Stimulated activated naive CD8-positive, alpha-beta T cell treated with anti-CD3 and anti-CD28 coated beads, Interleukin-15, Interleukin-2, amounts not matched to agents 100 U/mL and 50 U/mL, for 24 hours (primary cell): ENCODE data around the gene RNF181.
"Not testable (repeated sequence)": the region's sequence is repeated elsewhere in the genome, so short reads cannot be mapped to it uniquely, and the experiment has no call there.

Experiments used
- ATAC-seq: fragments of 150-1000 bp; cut with Tn5 transposase; one replicate; pipeline ENCODE4 v1.10.0; 2021
- DNase-seq: peaks from one replicate; pipeline ENCODE4 v3.0.0; 2021

The RNF181 gene

DNA sequence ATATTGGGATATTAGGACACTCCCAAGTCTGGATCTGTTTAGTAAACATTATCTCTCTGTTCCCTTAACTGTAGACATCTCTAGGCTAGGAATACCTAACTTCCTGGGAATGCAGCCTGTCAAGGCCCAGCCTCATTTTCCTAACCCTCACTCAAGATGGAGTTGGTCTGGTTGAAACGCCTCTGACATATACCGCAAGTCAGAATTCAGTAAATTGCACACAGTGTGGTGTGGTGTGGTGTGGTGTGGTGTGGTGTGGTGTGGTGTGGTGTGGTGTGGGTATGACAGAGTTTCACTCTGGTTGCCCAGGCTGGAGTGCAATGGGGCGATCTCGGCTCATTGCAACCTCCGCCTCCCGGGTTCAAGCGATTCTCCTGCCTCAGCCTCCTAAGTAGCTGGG is 19.2 kb downstream of the RNF181 start:
- not testable (repeated sequence) for DNase-seq, ATAC-seq

DNA sequence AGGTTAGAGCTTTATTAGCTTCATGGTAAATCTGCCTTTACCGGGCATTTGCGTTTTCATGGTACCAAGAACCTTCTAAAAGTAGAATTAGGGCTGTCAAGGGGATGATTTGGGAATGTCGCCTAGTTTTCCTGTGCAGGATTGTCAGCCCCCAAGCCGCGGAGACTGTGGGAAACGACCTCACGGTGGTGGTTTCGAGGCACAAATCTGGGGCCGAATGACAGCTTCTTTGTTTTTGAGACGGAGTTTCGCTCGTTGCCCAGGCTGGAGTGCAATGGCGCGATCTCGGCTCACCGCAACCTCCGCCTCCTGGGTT is 19.8 kb downstream of the RNF181 start:
- DNase-seq (no peak), ATAC-seq (no peak)

DNA sequence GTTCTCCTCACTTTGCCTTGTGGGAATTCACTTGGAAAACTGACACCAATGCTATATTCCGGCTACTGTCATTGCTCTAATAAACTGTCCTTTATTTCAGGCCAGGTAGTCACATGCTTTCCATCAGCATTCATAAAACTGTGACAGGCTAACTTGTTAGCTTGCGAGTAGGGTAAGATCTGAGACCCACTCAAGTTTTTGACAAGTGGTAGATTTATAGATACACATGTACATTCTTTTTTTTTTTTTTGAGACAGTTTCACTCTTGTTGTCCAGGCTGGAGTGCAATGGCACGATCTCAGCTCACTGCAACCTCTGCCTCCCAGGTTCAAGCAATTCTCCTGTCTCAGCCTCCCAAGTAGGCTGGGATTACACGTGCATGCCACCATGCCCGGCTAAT is 22.2 kb downstream of the RNF181 start:
- ATAC-seq, DNase-seq: not testable (repeated sequence)

DNA sequence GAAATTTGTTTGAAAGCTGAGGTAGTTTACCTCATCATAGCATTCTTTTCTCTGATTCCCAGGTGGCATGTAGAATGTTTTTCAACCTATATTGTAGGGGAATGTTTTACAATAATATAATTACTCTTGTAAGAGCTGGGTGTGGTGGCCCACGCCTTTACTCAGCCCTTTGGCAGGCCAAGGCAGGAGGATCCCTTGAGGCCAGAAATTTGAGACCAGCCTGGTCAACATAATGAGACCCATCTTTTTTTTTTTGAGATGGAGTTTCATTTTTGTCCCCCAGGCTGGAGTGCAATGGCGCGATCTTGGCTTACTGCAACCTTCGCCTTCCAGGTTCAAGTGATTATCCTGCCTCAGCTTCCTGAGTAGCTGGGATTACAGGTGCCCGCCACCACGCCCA is 24.1 kb downstream of the RNF181 start:
- ATAC-seq = no peak
- no peak for DNase-seq

- ATAC-seq (no peak), DNase-seq (no peak)
Measured at GRCh38 chr2:85621338-85621737, 25.8 kb downstream of the RNF181 start.

DNA sequence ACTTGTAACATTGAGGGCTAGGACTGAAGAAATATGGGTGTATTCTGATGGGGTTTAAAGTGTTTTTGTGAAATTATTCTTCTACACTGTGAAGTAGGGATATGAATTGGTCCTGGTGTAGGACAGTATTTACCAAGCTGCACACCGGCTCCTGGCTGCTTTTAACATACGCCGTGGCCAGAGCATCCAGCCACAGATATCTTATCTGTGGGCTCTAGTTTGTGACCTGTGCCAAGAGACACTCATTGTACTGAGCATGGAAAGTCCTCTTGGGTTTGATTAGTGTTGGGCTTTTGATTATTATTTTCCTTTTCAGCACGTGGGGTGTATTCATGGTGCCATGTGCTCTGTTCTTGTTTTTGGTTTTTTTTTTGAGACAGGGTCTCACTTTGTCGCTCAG is 28.4 kb downstream of the RNF181 start:
- DNase-seq (no peak), ATAC-seq (no peak)

GRCh38 chr2:85628658-85629057 is 33.1 kb downstream of the RNF181 start:
- ATAC-seq (peak; percentile 57), DNase-seq (no peak)

- no peak for DNase-seq
Measured at GRCh38 chr2:85631316-85631715, 35.8 kb downstream of the RNF181 start.

DNA sequence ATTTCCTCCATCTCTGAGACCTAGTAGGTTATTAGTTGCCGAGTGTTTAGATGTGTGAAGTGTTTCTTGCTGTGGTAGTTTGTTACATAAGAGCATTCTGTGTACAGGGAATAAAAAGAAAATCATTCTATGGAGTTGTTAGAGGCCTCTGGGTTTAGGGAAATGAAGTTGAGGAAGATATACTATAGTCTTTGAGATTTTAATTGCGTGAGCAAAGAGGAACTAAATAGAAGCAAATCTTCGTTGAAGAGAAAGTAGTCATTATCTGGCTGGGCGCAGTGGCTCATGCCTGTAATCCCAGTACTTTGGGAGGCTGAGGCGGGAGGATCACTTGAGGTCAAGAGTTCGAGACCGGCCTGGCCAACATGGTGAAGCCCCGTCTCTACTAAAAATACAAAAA is 39.5 kb downstream of the RNF181 start:
- no peak for DNase-seq
- ATAC-seq = no peak

More at GRCh38 chr2:85631316-85631715, 35.8 kb downstream of the RNF181 start:
- no peak for ATAC-seq

- no peak for DNase-seq
- ATAC-seq = no peak
Measured at GRCh38 chr2:85635636-85636035, 40.1 kb downstream of the RNF181 start.

DNA sequence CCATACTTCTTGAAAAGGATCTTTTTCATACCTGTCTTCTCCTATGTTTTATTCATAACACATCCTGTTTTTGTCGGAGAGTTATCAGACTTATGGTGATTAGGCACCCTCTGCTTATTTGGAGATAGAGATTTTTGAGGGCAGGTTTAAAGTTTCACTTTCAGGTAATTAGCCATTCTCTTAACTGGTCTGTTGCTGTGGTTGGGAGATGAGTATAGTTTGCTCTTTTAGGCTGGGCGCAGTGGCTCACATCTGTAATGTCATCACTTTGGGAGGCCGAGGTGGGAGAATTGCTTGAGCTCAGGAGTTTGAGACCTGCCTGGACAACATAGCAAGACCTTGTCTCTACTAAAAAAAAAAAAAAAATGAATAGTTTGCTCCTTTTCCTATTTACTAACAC is 47.2 kb downstream of the RNF181 start:
- ATAC-seq = peak; percentile 68
- DNase-seq = no peak

GRCh38 chr2:85644909-85645308 is 49.4 kb downstream of the RNF181 start:
- ATAC-seq = no peak

DNA sequence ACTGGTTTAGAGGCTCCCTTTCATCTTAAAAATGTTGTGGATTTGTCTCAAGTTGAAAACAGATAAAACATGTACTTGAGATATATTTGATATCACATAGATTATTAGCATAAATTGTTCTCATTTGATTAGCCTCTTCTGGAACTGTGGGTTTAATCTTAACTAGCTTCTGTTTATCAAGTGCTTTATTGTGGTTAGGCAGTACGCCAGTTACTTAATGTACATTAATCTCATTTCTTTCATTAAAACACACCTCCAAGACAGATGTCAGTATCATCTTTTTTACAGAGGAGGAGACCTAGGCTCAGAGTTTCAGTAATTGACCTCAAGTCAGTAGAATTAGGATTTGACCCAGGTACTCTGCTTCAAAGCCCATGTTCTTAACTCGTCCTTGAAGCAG is 50.6 kb downstream of the RNF181 start:
- DNase-seq = no peak
- no peak for ATAC-seq

More at GRCh38 chr2:85644909-85645308, 49.4 kb downstream of the RNF181 start:
- DNase-seq = no peak
